Thoracic aorta (tissue), 2 donors: ENCODE measurements around the gene CENPN. TPM values are rescaled to one million over a fixed set of nuclear protein-coding genes. Genes with fewer than 3 reads are reported as not detected.

Experiments
- ATAC-seq: fragments of 150-250 bp; one replicate; pipeline ENCODE4 v1.8.0; 2017; ENCODE audit warnings: low read depth; ENCODE audit not compliant: insufficient number of reproducible peaks, low FRiP score
- DNase-seq: peaks from one replicate; pipeline ENCODE4 v3.0.0-alpha.2; 2020; ENCODE audit warnings: low spot score
- H3K27ac ChIP-seq, 2 donors: fragments of 200-600 bp; sonication (generic); 1 replicate in 1 of 2; 2 replicates in 1 of 2; pipeline ENCODE4 v1.5.1; 2016; ENCODE audit warnings: mild to moderate bottlenecking in 2 of 2, moderate library complexity in 2 of 2
- H3K27me3 ChIP-seq: fragments of 200-600 bp; sonication (generic); replicated peaks from 2 replicates; pipeline ENCODE4 v1.6.0; 2016; ENCODE audit warnings: mild to moderate bottlenecking; ENCODE audit not compliant: insufficient read depth
- H3K36me3 ChIP-seq: fragments of 200-600 bp; sonication (generic); one replicate; pipeline ENCODE4 v1.5.1; 2016
- H3K4me1 ChIP-seq, 2 donors: fragments of 200-600 bp; sonication (generic); 1 replicate in 1 of 2; 2 replicates in 1 of 2; pipeline versions ENCODE4 v1.5.1 to v1.6.0; 2016; ENCODE audit warnings: low read depth in 2 of 2, mild to moderate bottlenecking in 1 of 2; ENCODE audit not compliant: control insufficient read depth in 1 of 2
- H3K4me3 ChIP-seq: fragments of 200-600 bp; sonication (generic); 2 replicates; pipeline ENCODE4 v1.5.1; 2016; ENCODE audit warnings: mild to moderate bottlenecking
- H3K9me3 ChIP-seq: fragments of 200-600 bp; sonication (generic); 2 replicates; pipeline ENCODE4 v1.5.1; 2016
- CTCF ChIP-seq: fragments of 200-600 bp; sonication (generic); IDR thresholded peaks from one replicate; pipeline ENCODE4 v1.5.1; 2019; ENCODE audit warnings: antibody characterized with exemption
- total RNA-seq, 2 donors: library from RNA; depleted of rRNA; stranded (reverse); fragments of >200 nt; gene quantifications; one replicate each; pipeline versions ENCODE4 v1.1.0 to v1.2.3, GENCODE V29; 2016

The CENPN gene
- total RNA-seq, 2 donors from 2014 or later: 7.8 to 48.1 TPM

- ATAC-seq (no peak), DNase-seq (no peak)
- no peak for TF ChIP-seq CTCF
Observed at GRCh38 chr16:80974649-80975376, 32.2 kb upstream of the CENPN start.

GRCh38 chr16:80976946-80977345 lies 30.1 kb upstream of the CENPN start:
- DNase-seq: no peak
- Histone ChIP-seq H3K27me3 (no peaks in the 10 kb centered on the region), H3K4me1 (peaks cover 0 to 4% of the 10 kb centered on the region in 2 donors), H3K4me3 (no peak overlapping the region), H3K9me3 (no peaks in the 10 kb centered on the region), H3K27ac (no peak overlapping the region), H3K36me3 (peaks cover 20% of the 10 kb centered on the region)
- no peak for ATAC-seq
- no peak for TF ChIP-seq CTCF

More at GRCh38 chr16:80974649-80975376, 32.2 kb upstream of the CENPN start:
- Histone ChIP-seq H3K36me3 (peaks cover 18% of the 10 kb centered on the region), H3K27ac (no peak overlapping the region), H3K4me3 (no peak overlapping the region), H3K4me1 (no peaks in the 10 kb centered on the region), H3K9me3 (no peaks in the 10 kb centered on the region), H3K27me3 (no peaks in the 10 kb centered on the region)

- Histone ChIP-seq H3K9me3 (no peaks in the 10 kb centered on the region), H3K36me3 (peaks cover 10% of the 10 kb centered on the region), H3K27ac (no peak overlapping the region), H3K4me3 (no peak overlapping the region), H3K4me1 (peaks cover 0 to 4% of the 10 kb centered on the region in 2 donors), H3K27me3 (no peaks in the 10 kb centered on the region)
- DNase-seq: no peak
- ATAC-seq: no peak
- TF ChIP-seq CTCF: no peak
Observed at GRCh38 chr16:80981103-80981502, 25.9 kb upstream of the CENPN start.

GRCh38 chr16:80982646-80983045 lies 24.4 kb upstream of the CENPN start:
- H3K4me1 ChIP-seq: peaks cover 0 to 4% of the 10 kb centered on the region in 2 donors
- peaks cover 10% of the 10 kb centered on the region for H3K36me3 ChIP-seq
- no peak overlapping the region for H3K27ac ChIP-seq
- no peak for ATAC-seq
- no peaks in the 10 kb centered on the region for H3K27me3 ChIP-seq
- H3K9me3 ChIP-seq: no peaks in the 10 kb centered on the region
- DNase-seq: no peak
- no peak overlapping the region for H3K4me3 ChIP-seq
- no peak for TF ChIP-seq CTCF

- H3K36me3 ChIP-seq: peaks cover 5% of the 10 kb centered on the region
- no peak overlapping the region for H3K4me3 ChIP-seq
- DNase-seq: no peak
- no peak overlapping the region for H3K27ac ChIP-seq
- no peak for ATAC-seq
- H3K27me3 ChIP-seq: no peaks in the 10 kb centered on the region
- TF ChIP-seq CTCF: no peak
- peaks cover 0 to 4% of the 10 kb centered on the region in 2 donors for H3K4me1 ChIP-seq
- H3K9me3 ChIP-seq: no peaks in the 10 kb centered on the region
Observed at GRCh38 chr16:80984124-80984892, 22.7 kb upstream of the CENPN start.
